ENCODE measurements around the gene IFI6.
"Not testable (repeated sequence)": the region's sequence is repeated elsewhere in the genome, so short reads cannot be mapped to it uniquely, and the experiment has no call there.

Gene IFI6

GRCh38 chr1:27649306-27649635, 22.7 kb downstream of the IFI6 start:
- no peak for DNase-seq

- DNase-seq, result no peak
These were observed 23.2 kb downstream of the IFI6 start for GRCh38 chr1:27648602-27649305.

GRCh38 chr1:27647328-27647727, 24.7 kb downstream of the IFI6 start:
- no peak for DNase-seq

GRCh38 chr1:27646676-27647075, 25.3 kb downstream of the IFI6 start:
- no peak for DNase-seq

GRCh38 chr1:27645071-27645415, 26.9 kb downstream of the IFI6 start:
- DNase-seq, result no peak

GRCh38 chr1:27644369-27645070, 27.5 kb downstream of the IFI6 start:
- no peak for DNase-seq

GRCh38 chr1:27643600-27644368, 28.2 kb downstream of the IFI6 start:
- no peak for DNase-seq

GRCh38 chr1:27640514-27640913, 31.5 kb downstream of the IFI6 start:
- DNase-seq, result not testable (repeated sequence)

- no peak for DNase-seq
These were observed 33.2 kb downstream of the IFI6 start for GRCh38 chr1:27638805-27639204.

- DNase-seq, result no peak
These were observed 33.8 kb downstream of the IFI6 start for GRCh38 chr1:27638047-27638734.

GRCh38 chr1:27635396-27636142, 36.4 kb downstream of the IFI6 start:
- DNase-seq, result no peak

- DNase-seq, result no peak
These were observed 37.0 kb downstream of the IFI6 start, which contains the start of gene FGR for GRCh38 chr1:27634985-27635367. Gene FGR (minus strand): TSS chr1:27635185. CDS start chr1:27623916, 11,269 bp downstream.

- no peak for DNase-seq
These were observed 37.6 kb downstream of the IFI6 start for GRCh38 chr1:27634177-27634984.

GRCh38 chr1:27633640-27634176, 38.3 kb downstream of the IFI6 start:
- DNase-seq, result no peak

- DNase-seq, result no peak
These were observed 38.7 kb downstream of the IFI6 start for GRCh38 chr1:27633298-27633610.

GRCh38 chr1:27632387-27633297, 39.4 kb downstream of the IFI6 start:
- no peak for DNase-seq

- no peak for DNase-seq
These were observed 41.0 kb downstream of the IFI6 start for GRCh38 chr1:27630859-27631491.

- DNase-seq, result no peak
These were observed 43.3 kb downstream of the IFI6 start for GRCh38 chr1:27628712-27629111.

- DNase-seq, result not testable (repeated sequence)
These were observed 44.3 kb downstream of the IFI6 start for GRCh38 chr1:27627733-27628132.

- no peak for DNase-seq
These were observed 44.9 kb downstream of the IFI6 start for GRCh38 chr1:27627061-27627460.

Measured in NCI-H2081 (cell line).